Skin epidermis (tissue), 12 donors: Measurements from ENCODE around the gene PTRHD1.

Source experiments
- H3K27ac ChIP-seq, 21 experiments: fragments of 200-600 bp; sonication (generic) in 11 of 21; one replicate each; pipeline ENCODE4 v1.5.0; 2020; ENCODE audit warnings: mild to moderate bottlenecking in 3 of 21, inconsistent platforms in 2 of 21, moderate library complexity in 2 of 21
- H3K4me3 ChIP-seq, 7 experiments: fragments of 200-600 bp; sonication (generic) in 2 of 7; one replicate each; pipeline ENCODE4 v1.5.0; 2020; ENCODE audit warnings: inconsistent platforms in 2 of 7, mild to moderate bottlenecking in 2 of 7, moderate library complexity in 1 of 7

PTRHD1 gene

GRCh38 chr2:24831221-24832072 lies 38.3 kb upstream of the PTRHD1 start:
- Histone ChIP-seq H3K4me3 (no peak overlapping the region), H3K27ac (no peak overlapping the region)

GRCh38 chr2:24830786-24831185 lies 37.6 kb upstream of the PTRHD1 start:
- H3K27ac ChIP-seq: no peak overlapping the region

GRCh38 chr2:24830351-24830750 lies 37.2 kb upstream of the PTRHD1 start:
- no peak overlapping the region for H3K4me3 ChIP-seq
- no peak overlapping the region for H3K27ac ChIP-seq

More at GRCh38 chr2:24830786-24831185, 37.6 kb upstream of the PTRHD1 start:
- H3K4me3 ChIP-seq: no peak overlapping the region

- H3K27ac ChIP-seq: no peak overlapping the region
Measured at GRCh38 chr2:24828238-24828996, 35.2 kb upstream of the PTRHD1 start.

GRCh38 chr2:24827321-24828237 lies 34.4 kb upstream of the PTRHD1 start:
- peak overlapping the region in 1 of 21 experiments; percentile 0 for H3K27ac ChIP-seq
- no peak overlapping the region for H3K4me3 ChIP-seq

More at GRCh38 chr2:24828238-24828996, 35.2 kb upstream of the PTRHD1 start:
- H3K4me3 ChIP-seq: no peak overlapping the region

GRCh38 chr2:24826773-24827145 lies 33.6 kb upstream of the PTRHD1 start:
- H3K27ac ChIP-seq: peak overlapping the region in 1 of 21 experiments; percentile 0
- H3K4me3 ChIP-seq: no peak overlapping the region

GRCh38 chr2:24825883-24826772 lies 32.9 kb upstream of the PTRHD1 start:
- Histone ChIP-seq H3K4me3 (no peak overlapping the region), H3K27ac (peak overlapping the region in 1 of 21 experiments; percentile 24)

GRCh38 chr2:24824966-24825882 lies 32.0 kb upstream of the PTRHD1 start:
- Histone ChIP-seq H3K4me3 (no peak overlapping the region), H3K27ac (no peak overlapping the region)

GRCh38 chr2:24824071-24824588 lies 30.9 kb upstream of the PTRHD1 start:
- no peak overlapping the region for H3K27ac ChIP-seq
- H3K4me3 ChIP-seq: no peak overlapping the region

- H3K27ac ChIP-seq: no peak overlapping the region
Measured at GRCh38 chr2:24822049-24822706, 29.0 kb upstream of the PTRHD1 start.

GRCh38 chr2:24821433-24821891 lies 28.3 kb upstream of the PTRHD1 start:
- H3K4me3 ChIP-seq: no peak overlapping the region
- no peak overlapping the region for H3K27ac ChIP-seq

More at GRCh38 chr2:24822049-24822706, 29.0 kb upstream of the PTRHD1 start:
- H3K4me3 ChIP-seq: no peak overlapping the region

GRCh38 chr2:24820598-24821432 lies 27.6 kb upstream of the PTRHD1 start:
- no peak overlapping the region for H3K27ac ChIP-seq
- no peak overlapping the region for H3K4me3 ChIP-seq

- no peak overlapping the region for H3K27ac ChIP-seq
- no peak overlapping the region for H3K4me3 ChIP-seq
Measured at GRCh38 chr2:24820175-24820513, 27.0 kb upstream of the PTRHD1 start.

- Histone ChIP-seq H3K27ac (no peak overlapping the region), H3K4me3 (no peak overlapping the region)
Measured at GRCh38 chr2:24819442-24820174, 26.4 kb upstream of the PTRHD1 start.

GRCh38 chr2:24818721-24819167 lies 25.6 kb upstream of the PTRHD1 start:
- H3K27ac ChIP-seq: no peak overlapping the region
- H3K4me3 ChIP-seq: no peak overlapping the region
